Measurements from ENCODE around the gene USP47.

DNA sequence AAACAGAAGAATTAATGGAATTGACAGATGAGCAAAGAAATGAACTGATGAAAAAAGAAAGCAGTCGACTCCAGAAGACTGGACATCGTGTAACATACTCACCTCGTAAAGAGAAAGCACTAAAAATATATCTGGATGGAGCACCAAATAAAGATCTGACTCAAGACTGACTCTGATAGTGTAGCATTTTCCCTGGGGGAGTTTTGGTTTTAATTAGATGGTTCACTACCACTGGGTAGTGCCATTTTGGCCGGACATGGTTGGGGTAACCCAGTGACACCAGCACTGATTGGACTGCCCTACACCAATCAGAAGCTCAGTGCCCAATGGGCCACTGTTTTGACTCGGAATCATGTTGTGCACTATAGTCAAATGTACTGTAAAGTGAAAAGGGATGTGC, 114.2 kb downstream of the USP47 start:
- TF ChIP-seq CTCF (conservative IDR thresholded peaks at IDR 0.05; ENCODE audit: low read depth, low read length): no peak
- TF ChIP-seq EZH2 (IDR thresholded peaks at IDR 0.05; ENCODE audit: borderline replicate concordance, low read depth, low read length, poor library complexity, severe bottlenecking): no peak
